Measurements from ENCODE around the gene FANCD2.
"Not testable (repeated sequence)": the region's sequence is repeated elsewhere in the genome, so short reads cannot be mapped to it uniquely, and the experiment has no call there.

The FANCD2 gene

DNA sequence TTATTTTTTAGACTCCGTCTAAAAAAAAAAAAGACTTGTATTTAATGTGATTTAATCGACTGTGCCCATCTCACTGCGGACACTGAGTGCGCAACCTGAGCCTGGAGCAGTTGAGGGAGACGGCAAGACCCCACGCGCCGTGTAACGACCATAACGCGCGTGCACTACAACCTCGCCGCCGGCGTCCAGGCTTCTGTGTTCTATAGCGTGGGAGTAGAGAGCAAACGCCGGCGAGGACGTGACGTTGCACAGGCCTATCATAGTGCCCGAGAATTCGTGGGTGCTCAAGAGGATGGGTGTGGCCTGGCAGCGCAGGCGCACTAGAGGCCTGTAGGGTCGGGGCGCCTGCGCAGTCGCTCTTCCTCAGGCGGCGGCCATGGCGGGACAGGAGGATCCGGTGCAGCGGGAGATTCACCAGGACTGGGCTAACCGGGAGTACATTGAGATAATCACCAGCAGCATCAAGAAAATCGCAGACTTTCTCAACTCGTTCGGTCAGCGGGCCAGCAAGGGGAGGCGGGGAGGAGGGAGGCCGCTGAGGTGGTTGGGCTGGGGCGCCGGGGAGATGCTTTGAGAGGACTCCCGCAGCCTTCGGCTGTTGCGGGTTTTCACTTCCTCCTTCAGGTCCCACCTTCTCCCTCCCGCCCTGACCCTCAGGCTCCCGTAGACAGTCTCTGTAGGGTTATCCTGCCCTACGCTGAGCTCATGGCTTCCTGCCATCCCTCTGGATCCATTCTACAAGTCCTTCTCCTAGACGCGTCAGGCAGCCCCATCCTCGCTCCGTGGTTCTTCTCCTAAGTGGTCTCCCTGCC, 89.3 kb downstream of the FANCD2 start, which contains the start of gene BRK1:
TSS of gene BRK1 (plus strand) at position 350 of the 812 bp plus-strand sequence. CDS start at position 377, 27 bp downstream.
- DNase-seq: peak; percentile 92

DNA sequence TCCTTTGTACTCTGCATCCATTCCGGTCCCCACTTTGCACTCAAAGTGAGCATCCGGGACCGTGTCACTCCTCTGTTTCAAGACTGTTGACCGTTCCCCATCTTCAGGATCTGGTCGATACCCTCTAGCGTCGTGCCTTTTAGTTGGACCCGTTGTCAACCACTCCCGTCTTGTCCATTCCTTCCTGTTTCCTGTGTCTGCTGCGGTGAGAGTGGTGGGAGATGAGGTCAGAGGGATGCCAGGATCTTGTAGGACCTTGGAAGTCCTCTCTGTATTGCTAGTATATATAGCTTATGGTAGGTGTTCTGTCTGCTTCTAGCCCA, 89.9 kb downstream of the FANCD2 start:
- no peak for DNase-seq

DNA sequence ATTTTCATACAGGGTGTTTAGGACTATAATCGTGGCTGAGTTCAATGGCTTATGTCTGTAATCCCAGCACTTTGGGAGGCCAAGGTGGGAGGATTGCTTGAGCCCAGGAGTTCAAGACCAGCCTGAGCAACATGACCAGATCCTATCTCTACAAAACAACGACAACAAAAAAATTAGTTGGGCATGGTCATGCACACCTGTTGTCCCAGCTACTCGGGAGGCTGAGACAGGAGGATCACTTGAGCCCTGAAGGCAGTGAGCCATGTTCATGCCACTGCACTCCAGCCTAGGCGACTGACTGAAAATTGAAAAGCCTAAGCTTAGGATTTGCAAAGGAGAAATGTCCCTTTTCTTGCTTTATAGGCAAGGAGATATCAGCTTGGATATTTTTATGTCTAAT, 90.7 kb downstream of the FANCD2 start:
- DNase-seq: no peak

DNA sequence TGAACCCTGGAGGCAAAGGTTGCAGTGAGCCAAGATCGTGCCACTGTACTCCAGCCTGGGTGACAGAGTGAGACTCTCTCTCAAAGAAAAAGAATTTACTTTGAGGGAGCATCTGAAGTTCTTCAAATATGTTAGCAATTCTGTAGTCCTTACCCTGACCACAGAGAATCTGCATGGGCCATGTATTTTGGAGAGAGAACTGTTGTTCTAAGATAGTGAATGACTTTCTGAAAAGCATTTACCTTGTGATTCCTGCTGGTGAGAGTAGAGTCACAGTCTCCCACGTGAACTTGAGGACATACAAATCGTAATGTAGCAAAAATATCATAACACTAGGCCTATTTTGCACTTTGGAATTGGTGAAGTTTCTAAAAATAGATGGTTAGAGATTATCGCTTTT, 93.1 kb downstream of the FANCD2 start:
- no peak for DNase-seq

DNA sequence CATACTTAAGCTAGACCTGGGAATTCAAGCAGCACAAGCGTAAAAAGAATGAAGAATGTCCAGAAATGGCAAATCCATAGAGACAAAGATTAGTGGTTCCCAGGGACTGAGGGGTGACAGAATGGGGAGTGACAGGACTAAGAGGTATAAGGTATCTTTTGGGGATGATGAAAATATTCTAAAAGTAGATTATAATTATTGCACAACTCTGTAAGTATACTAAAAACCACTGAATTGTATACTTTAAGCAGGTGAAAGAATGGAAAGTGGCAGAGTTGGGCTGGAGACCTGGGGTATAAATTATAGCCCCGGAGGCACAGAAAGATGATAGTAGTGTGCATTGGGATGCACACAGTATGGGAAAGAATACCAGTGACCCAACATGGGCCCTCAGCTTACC, 94.8 kb downstream of the FANCD2 start:
- DNase-seq: no peak

DNA sequence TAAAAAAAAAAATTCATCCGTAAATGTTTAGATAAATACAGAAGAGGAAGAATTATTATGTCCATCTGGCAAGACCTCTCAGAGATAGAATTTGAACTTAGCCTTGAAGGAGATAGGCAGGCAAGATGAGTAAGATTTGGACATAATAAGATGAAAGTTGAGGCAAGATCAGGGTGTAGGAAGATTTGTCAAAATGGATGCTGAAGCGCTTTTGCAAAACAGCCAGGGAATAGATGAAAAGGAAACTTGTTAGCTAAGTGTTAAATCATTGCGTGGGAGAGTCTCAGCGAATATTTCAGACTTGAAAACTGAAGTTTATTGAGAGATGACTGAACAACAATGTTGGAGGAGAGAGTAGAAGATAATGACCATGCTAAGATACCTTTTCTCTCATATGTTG, 96.5 kb downstream of the FANCD2 start:
- DNase-seq: no peak

DNA sequence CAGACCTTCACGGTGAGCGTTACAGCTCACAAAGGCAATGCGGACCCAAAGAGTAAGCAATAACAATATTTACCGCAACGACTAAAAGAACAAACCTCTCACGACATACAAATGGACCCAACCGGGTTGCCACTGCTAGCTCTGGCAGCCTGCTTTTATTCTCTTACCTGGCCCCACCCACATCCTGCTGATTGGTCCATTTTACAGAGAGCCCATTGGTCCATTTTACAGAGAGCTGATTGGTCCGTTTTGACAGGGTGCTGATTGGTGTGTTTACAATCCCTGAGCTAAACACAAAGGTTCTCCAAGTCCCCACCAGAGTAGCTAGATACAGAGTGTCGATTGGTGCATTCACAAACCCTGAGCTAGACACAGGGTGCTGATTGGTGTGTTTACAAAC, 109.6 kb downstream of the FANCD2 start:
- DNase-seq: not testable (repeated sequence)

DNA sequence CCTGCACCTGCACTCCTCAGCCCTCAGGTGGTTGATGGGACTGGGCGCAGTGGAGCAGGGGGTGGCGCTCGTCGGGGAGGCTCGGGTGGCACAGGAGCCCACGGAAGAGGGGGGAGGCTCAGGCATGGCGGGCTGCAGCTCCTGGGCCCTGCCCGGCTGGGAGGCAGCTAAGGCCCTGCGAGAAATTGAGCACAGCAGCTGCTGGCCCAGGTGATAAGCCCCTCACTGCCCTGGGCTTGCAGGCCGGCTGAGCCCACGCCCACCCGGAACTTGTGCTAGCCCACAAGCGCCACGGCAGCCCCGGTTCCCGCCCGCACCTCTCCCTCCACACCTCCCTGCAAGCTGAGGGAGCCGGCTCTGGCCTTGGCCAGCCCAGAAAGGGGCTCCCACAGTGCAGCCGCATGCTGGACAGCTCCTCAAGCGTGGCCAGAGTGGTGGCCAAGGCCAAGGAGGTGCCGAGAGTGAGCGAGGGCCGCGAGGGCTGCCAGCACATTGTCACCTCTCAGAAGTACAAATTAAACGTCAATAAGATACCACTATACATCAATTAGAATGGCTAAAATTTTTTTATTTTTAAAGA, 110.3 kb downstream of the FANCD2 start:
- DNase-seq: no peak

DNA sequence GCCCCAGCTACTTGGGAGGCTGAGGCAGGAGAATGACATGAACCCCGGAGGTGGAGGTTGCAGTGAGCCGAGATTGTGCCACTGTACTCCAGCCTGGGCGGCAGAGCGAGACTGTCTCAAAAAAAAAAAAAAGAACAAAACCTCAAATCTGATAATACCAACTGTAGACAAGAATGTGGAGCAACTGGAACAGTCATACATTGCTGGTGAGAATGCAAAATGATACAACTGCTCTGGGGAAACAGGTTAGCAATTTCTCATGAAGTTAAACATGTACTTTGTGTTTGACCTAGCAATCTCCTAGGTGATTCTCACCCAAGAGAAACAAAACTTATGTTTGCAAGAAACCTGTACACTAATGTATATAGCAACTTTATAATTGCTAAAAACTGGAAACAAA, 110.9 kb downstream of the FANCD2 start:
- no peak for DNase-seq

DNA sequence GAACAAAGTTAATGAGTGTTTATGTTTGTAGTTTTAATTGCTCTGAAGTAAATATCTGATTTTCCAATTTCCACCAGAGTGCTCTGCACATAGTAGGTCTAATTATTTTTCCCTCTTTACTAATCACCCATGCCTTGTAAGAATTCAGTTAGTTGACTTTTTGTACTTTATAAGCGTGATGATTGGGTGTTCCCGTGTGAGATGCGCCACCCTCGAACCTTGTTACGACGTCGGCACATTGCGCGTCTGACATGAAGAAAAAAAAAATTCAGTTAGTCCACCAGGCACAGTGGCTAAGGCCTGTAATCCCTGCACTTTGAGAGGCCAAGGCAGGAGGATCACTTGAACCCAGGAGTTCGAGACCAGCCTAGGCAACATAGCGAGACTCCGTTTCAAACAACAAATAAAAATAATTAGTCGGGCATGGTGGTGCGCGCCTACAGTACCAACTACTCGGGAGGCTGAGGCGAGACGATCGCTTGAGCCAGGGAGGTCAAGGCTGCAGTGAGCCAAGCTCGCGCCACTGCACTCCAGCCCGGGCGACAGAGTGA, 114.8 kb downstream of the FANCD2 start:
- DNase-seq: no peak

DNA sequence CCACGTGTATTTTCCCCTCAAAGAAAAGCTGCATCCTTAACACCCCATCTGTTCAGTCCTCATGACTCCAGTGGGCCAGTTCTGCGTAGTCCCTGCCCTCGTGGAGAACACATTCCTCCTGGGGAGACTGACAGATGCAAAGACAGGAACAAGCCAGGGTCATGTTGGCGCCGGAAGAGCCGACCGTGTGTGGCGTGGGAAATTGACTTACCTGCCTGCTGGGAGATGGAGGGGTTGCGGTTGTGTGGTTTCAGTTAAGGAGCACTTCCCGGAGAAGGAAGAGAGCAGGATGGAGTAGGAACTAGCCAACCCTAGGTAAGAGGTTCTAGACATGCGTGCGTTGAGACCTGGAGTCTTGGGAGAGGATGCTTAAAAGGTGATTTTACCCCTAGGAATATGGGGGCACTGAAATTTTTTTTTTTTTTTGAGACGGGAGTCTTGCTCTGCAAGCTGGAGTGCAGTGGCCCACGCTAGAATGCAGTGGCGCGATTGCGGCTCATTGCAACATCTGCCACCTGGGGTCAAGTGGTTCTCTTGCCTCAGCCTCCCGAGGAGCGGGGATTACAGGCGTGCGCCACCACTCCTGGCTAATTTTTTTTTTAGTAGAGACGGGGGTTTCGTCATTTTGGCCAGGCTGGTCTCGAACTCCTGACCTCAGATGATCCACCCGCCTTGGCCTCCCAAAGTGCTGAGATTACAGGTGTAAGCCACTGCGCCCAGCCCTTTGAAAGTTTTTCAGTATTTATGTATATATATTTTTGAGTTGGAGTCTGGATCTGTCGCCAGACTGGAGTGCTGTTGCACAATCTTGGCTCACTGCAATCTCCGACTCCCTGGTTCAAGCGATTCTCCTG, 116.7 kb downstream of the FANCD2 start:
- peak; percentile 7 for DNase-seq

DNA sequence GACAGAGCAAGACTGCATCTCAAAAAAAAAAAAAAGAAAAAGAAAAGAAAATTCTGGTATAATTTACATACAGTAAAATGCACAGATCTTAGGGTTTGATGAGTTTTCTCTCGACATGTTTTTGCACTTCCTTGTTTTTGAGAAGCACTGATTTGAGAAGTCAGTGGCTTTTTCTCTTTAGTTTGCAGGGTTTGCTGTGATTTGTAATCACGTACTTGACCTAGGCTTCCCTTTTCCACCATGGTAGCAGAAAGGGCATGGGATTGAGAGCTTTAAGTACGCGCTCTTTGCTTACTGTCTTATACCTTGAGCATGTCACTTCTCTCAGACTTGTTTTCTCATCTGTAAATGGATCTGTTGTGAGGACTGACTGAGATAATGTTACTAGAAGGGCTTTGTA, 119.4 kb downstream of the FANCD2 start:
- DNase-seq: no peak

DNA sequence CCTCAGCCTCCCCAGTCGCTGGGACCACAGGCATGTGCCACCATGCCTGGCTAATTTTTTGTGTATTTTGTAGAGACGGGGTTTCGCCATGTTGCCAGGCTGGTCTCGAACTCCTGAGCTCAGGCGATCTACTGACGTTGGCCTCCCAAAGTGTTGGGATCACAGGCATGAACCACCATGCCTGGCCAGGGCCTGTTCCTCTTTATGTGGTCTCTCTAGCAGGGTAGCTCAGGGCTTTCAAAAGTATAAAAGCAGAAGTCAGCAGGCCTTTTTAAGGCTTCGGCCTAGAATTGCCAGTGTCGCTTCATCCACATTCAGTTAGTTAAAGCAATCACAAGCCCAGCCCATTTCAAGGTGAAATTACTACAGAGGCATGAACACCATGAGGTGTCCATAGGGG, 123.0 kb downstream of the FANCD2 start:
- DNase-seq: no peak

DNA sequence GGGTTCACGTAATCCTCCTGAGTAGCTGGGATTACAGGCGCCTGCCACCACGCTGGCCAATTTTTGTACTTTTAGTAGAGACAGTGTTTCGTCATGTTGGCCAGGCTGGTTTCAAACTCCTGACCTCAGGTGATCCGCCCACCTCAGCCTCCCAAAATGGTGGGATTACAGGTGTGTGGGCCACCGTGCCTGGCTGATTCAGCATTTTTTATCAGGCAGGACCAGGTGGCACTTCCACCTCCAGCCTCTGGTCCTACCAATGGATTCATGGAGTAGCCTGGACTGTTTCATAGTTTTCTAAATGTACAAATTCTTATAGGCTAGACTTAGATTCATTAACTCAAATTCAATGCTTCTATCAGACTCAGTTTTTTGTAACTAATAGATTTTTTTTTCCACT, 124.8 kb downstream of the FANCD2 start:
- no peak for DNase-seq
